Breast epithelium (tissue), 3 donors: Measurements from ENCODE around the gene OSBPL10.

Source experiments
- CTCF ChIP-seq, 3 donors: fragments of 450-650 bp; IDR thresholded peaks; one replicate each; pipeline ENCODE4 v1.5.1; 2016 to 2017; ENCODE audit warnings: antibody characterized with exemption in 3 of 3, mild to moderate bottlenecking in 3 of 3, moderate library complexity in 3 of 3
- POLR2AphosphoS5 ChIP-seq, 3 donors: sonication (generic); formaldehyde crosslinking; IDR thresholded peaks; one replicate each; pipeline ENCODE4 v1.6.1; 2017; ENCODE audit warnings: antibody characterized with exemption in 3 of 3

- TF ChIP-seq POLR2AphosphoS5 (IDR thresholded peaks at IDR 0.05) (no peak), CTCF (IDR thresholded peaks at IDR 0.05) (no peak)
Observed at GRCh38 chr3:31868236-31868635, 112.8 kb downstream of the OSBPL10 start.
